ENCODE results near the gene ZNF787.

The ZNF787 gene

DNA sequence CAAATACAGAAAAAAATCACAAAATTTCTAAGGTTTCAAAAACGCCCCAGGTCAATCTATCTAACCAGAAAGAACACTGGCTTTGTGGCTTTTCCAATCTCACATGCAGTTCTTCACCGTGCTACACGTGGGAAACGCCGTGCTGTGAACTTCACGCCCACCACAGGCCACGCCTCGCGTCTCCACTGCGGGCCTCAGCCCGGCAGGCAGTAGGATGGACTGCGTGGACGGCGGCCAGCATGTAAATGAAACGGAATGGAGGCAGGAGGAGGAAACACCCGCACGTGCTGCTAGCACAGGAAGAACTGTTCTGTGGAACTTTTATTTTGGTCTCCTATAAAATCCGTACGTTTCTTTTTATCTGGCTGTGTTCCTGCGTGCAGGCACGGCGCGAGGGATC lies 23.8 kb downstream of the ZNF787 start:
- Mint-ChIP-seq H3K4me1 (ENCODE audit: low read depth) (peaks cover 2% of the 10 kb centered on the region), H3K4me3 (no peak overlapping the region), H3K27me3 (no peaks in the 10 kb centered on the region), H3K9me3 (ENCODE audit: low read depth) (no peaks in the 10 kb centered on the region), H3K36me3 (peaks cover 8% of the 10 kb centered on the region), H3K27ac (no peak overlapping the region)

DNA sequence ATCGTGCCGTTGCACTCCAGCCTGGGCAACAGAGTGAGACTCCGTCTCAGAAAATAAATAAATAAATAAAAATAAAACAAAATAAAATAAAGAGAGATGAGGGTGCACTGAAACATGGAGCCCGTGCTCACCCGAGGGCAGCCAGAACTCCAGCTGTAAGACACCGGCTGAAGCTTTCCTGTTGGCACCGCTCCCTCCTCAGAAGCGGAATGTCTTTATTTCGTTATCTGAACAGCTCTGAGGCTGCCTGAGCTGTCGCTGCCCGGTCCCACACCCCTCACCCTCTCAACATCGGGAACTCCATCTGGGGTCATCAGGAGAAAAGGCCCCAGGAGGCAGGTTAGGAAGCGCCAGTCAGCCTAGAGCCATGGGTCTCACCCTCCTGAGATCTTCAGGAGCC lies 24.4 kb downstream of the ZNF787 start:
- H3K36me3 Mint-ChIP-seq: peaks cover 8% of the 10 kb centered on the region
- H3K27me3 Mint-ChIP-seq: no peaks in the 10 kb centered on the region
- H3K4me3 Mint-ChIP-seq: no peak overlapping the region
- peaks cover 2% of the 10 kb centered on the region for H3K4me1 Mint-ChIP-seq (ENCODE audit: low read depth)
- H3K9me3 Mint-ChIP-seq (ENCODE audit: low read depth): no peaks in the 10 kb centered on the region
- H3K27ac Mint-ChIP-seq: no peak overlapping the region

DNA sequence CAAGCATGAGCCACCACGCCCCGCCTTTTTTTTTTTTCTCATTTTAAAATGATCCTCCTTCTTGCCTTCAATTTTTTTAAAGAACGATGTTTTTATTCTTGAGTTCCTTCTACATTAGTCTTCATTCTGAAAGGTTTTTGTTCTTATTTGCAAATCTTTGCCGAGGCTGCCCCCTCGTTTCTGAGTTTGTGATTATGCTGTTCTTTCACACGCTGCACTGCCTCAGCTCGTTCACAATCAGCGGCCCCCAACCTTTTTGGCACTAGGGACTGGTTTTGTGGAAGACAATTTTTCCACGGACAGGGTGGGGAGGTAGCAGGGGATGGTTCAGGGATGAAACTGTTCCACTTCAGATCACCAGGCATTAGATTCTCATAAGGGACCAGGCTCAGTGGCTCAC lies 26.6 kb downstream of the ZNF787 start:
- Mint-ChIP-seq H3K27ac (no peak overlapping the region), H3K4me1 (ENCODE audit: low read depth) (peaks cover 4% of the 10 kb centered on the region), H3K27me3 (no peaks in the 10 kb centered on the region), H3K36me3 (peaks cover 8% of the 10 kb centered on the region), H3K4me3 (no peak overlapping the region), H3K9me3 (ENCODE audit: low read depth) (no peaks in the 10 kb centered on the region)

DNA sequence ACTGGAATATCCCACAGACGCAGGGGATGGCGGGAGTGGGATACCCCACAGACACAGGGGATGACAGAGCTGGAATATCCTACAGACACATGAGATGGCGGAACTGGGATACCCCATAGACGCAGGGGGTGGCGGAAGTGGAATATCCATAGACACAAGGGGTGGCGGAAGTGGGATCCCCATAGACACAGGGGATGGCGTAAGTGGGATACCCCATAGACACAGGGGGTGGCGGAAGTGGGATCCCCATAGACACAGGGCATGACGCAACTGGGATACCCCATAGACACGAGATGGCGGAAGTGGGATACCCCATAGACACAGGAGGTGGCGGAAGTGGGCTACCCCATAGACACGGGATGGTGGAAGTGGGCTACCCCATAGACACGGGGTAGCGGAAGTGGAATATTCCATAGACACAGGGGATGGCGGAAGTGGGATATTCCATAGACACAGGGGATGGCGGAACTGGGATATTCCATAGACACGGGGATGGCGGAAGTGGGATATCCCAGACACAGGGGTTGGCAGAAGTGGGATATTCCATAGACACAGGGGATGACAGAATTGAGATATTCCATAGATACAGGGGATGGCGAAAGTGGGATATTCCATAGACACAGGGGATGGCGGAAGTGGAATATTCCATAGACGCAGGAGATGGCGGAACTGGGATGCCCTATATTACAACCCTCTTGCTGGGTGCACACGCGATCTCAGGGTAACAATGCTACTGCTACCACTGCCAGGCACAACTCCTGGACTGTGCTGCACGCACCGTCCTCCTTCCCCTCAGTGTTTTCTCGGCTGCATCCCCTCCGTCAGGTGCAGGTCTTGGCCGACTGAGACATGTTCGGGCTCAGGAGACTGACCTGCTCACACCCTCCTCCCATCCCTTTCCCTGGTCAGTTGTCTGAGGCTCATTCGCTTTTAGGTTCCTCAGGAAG lies 28.1 kb downstream of the ZNF787 start:
- H3K27ac Mint-ChIP-seq: no peak overlapping the region
- H3K27me3 Mint-ChIP-seq: no peaks in the 10 kb centered on the region
- no peak overlapping the region for H3K4me3 Mint-ChIP-seq
- H3K36me3 Mint-ChIP-seq: peaks cover 8% of the 10 kb centered on the region
- peaks cover 4% of the 10 kb centered on the region for H3K4me1 Mint-ChIP-seq (ENCODE audit: low read depth)
- H3K9me3 Mint-ChIP-seq (ENCODE audit: low read depth): no peaks in the 10 kb centered on the region

DNA sequence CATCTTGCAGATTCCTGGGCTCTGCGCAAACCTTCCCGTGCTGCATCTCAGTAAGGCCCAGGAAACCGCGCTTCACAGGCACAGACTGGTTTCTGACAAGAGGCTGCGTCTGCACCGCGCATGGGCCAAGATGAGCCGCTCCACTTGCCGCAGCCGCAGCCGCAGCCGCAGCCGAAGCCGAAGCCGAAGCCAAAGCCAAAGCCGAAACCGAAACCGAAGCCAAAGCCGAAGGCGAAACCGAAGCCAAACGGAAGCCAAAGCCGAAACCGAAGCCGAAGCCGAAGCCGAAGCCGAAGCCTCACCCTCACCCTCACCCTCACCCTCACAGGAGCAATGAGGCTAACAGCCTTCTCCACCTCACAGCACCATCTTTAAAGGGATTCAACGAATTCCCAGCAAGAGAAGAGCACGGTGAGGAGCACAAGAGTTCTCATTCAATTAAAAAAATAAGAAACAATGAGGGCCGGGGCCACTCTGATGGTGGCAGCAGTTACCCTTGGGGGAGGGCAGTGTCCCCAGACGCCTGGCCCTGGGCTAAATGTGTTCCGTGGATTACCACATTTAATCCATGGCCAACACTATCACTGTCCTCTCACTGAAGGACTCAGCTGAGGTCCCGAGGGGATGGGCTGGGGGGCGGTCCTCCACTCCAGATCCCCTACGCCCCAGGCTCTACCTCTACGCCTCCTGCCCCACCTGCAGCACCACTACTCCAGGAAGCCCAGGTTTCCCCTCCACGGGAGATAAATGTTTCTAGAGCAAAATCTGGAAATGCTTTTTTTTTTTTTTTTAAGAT lies 29.1 kb downstream of the ZNF787 start:
- H3K27me3 Mint-ChIP-seq: no peaks in the 10 kb centered on the region
- H3K36me3 Mint-ChIP-seq: peaks cover 8% of the 10 kb centered on the region
- H3K4me3 Mint-ChIP-seq: no peak overlapping the region
- peaks cover 4% of the 10 kb centered on the region for H3K4me1 Mint-ChIP-seq (ENCODE audit: low read depth)
- no peak overlapping the region for H3K27ac Mint-ChIP-seq
- no peaks in the 10 kb centered on the region for H3K9me3 Mint-ChIP-seq (ENCODE audit: low read depth)

DNA sequence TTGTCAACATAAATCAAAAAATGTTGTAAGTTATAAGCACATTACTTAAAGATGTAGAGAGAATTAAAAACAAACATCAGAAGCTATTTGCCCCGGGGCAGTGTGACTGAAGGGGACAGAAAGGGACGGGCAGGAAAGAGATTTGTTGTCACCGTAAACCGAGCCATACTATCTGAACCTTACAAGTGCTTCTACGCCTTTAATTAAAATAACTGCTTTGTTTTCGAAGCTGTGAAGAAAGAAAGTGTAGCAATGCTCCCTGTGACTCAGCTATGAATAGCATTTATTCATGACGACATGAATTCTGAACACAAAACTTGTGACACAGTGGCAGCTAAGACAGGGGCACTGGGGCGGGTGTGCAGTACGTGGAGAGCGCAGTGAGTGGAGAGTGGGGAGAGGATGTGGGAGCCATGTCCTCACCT lies 30.0 kb downstream of the ZNF787 start:
- Mint-ChIP-seq H3K4me3 (no peak overlapping the region), H3K27me3 (no peaks in the 10 kb centered on the region), H3K9me3 (ENCODE audit: low read depth) (no peaks in the 10 kb centered on the region), H3K4me1 (ENCODE audit: low read depth) (peaks cover 4% of the 10 kb centered on the region), H3K27ac (no peak overlapping the region), H3K36me3 (peaks cover 8% of the 10 kb centered on the region)

DNA sequence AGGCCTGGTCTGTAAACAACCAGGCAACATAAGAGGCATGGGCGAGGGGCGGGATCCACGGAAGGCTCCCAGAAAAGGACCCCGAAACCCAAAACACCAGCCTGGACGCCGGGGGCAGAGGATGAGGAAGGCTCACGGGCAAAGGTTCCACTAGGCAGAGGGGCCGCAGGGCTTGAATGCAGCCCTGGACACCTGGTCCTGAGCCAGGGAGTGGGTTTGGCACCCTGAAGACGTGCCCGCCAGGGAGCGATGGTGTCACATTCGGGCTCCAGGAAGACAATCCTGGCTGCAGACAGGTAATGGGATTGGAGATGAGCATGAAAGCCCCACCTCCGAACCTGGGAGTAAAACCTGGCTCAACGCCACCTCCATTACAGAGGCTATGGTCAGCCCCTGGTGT lies 31.8 kb downstream of the ZNF787 start:
- Mint-ChIP-seq H3K4me3 (no peak overlapping the region), H3K27me3 (no peaks in the 10 kb centered on the region), H3K4me1 (ENCODE audit: low read depth) (peaks cover 4% of the 10 kb centered on the region), H3K27ac (no peak overlapping the region), H3K9me3 (ENCODE audit: low read depth) (no peaks in the 10 kb centered on the region), H3K36me3 (peaks cover 5% of the 10 kb centered on the region)

DNA sequence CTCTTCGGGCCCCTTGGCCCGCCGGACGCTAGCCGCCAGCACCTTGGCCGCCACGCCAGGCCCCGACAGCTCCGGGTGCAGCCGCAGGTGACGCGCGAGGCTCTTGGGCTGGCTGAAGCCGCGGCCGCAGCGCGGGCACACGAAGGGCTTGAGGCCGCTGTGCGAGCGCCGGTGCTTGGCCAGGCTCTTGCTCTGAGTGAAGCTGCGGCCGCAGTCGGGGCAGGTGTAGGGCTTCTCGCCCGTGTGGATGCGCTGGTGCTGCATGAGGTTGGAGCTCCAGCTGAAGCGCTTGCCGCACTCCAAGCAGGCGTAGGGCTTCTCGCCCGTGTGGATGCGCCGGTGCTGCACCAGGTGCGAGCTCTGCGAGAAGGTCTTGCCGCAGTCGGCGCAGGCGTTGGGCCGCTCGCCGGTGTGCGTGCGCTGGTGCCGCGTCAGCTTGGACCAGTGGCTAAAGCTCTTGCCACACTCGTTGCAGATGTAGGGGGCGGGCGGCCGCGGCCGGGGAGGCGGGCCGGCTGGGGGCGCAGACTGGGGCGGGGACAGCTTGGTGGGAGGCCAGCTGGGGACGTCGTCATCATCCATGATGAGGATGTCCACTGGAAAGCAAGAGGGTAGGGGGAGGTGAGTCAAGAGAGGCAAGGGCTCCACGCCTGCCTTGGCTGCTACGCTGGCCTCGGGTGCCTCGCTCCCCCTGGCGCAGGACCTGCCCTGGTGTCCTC lies 32.4 kb downstream of the ZNF787 start:
- Mint-ChIP-seq H3K36me3 (peaks cover 3% of the 10 kb centered on the region), H3K27ac (no peak overlapping the region), H3K9me3 (ENCODE audit: low read depth) (no peaks in the 10 kb centered on the region), H3K27me3 (no peaks in the 10 kb centered on the region), H3K4me3 (no peak overlapping the region), H3K4me1 (ENCODE audit: low read depth) (peaks cover 4% of the 10 kb centered on the region)

DNA sequence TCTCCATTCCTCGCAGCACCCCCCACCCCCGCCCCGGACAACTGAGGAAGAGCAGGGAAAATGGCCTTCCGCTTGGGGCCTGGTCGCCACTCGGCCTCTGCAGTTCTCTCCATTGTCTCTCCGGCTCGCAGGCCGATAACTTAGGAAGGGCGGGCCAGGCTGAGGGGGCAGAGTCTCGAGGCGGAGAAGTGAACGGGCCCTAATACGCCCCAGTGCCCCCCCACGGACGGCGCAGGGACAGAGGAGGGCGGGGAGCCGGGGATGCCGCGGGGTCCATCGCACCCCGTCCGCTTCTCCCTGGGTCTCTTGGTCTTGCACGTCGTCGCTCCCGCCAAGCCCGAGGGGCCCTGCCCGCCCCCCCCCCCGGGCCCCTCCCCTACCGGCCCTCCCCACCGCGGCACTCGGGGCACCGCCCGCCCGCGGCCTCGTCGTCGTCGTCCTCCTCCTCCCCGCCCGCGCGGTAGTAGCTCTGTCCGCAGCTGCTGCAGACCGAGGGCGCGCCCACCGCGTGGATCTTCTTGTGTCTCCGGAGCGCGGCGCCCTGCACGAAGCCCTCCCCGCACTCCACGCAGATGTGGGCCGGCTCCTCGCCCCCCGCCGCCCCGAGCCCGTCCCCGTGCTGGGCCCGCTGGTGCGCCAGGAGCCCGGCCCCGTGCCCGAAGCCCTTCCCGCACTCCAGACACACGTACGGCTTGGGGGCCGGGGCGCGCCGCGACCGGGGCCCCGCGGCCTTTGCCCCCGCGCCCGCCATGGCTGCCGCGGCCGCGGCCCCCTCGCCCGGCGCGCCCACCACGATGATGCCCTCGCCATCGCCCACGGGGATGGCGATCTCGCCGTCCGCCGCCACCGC lies 33.2 kb downstream of the ZNF787 start:
- no peak overlapping the region for H3K27ac Mint-ChIP-seq
- H3K36me3 Mint-ChIP-seq: no peaks in the 10 kb centered on the region
- H3K9me3 Mint-ChIP-seq (ENCODE audit: low read depth): no peaks in the 10 kb centered on the region
- no peaks in the 10 kb centered on the region for H3K27me3 Mint-ChIP-seq
- peaks cover 4% of the 10 kb centered on the region for H3K4me1 Mint-ChIP-seq (ENCODE audit: low read depth)
- H3K4me3 Mint-ChIP-seq: no peak overlapping the region

DNA sequence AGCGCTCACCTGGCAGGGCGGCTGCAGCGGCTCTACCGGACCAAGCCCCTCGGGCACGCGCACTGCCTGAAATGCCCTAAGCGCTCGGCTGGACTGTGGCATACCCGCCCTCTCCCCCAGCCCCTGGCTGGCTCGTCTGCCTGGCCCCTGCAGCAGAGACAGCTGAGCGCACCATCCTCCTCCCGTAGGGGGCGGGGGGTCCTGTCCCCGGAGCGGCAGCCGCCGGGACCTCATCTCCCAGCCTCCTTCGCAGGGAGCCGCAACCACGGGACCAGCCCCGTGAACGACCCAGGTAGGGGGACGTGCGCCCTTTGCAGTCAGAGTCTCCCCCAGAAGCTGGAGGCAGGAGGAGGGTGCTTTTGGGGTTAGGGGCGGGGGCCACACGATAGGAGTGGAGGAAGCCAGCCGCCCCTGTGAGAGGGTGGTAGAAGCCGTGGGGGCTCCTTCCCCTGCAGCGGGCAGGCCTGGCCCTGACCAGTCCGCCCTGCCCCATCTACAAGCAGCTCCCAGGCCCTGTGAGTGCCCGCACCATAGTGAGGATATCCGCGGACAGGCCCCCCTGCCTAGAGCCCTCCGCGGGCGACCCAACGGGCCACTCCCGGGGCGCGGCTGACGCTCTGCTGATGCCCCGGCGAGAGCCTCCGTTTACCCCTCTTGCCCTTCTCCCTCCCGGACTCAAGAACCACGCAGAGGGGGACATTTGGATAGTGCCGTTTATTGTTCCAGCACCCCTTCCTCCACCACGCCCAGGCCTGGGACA lies 34.2 kb downstream of the ZNF787 start:
- peaks cover 3% of the 10 kb centered on the region for H3K27me3 Mint-ChIP-seq
- H3K9me3 Mint-ChIP-seq (ENCODE audit: low read depth): no peaks in the 10 kb centered on the region
- H3K27ac Mint-ChIP-seq: no peak overlapping the region
- no peak overlapping the region for H3K4me3 Mint-ChIP-seq
- peaks cover 4% of the 10 kb centered on the region for H3K4me1 Mint-ChIP-seq (ENCODE audit: low read depth)
- no peaks in the 10 kb centered on the region for H3K36me3 Mint-ChIP-seq

DNA sequence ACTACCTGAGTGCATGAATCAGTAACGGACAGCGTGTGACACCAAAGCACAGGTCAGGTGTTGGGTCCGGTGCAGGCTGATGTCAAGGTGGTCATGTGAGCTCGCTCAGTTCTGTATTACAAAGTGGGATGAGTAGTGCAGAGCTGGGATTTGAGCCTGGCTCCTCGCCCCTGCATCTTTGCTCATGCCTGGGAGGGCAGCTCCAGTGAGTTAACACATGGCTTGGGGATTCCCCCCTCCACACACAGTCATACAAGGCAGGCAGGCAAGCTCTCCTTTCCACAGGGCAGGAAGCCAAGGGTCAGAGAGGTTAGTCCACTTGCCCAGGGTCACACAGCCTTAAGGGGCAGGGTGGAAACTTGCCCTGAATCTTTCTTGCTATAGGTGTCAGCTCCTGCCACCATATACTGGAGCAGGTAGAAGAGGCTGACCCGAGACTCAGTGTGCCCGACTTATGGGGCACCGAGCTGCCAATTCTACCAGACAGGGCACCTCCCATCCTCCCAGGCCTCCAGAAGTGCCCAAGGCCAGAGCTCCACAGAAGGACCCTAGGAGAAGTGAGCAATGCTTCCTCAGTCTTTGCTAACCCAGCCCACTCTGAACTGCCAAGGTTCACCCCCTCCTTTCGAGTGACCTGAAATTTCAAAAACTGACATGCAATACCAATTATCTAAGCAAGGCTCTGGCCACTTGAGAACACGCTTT lies 35.4 kb downstream of the ZNF787 start:
- Mint-ChIP-seq H3K9me3 (ENCODE audit: low read depth) (no peaks in the 10 kb centered on the region), H3K27me3 (peaks cover 6% of the 10 kb centered on the region), H3K27ac (no peak overlapping the region), H3K36me3 (no peaks in the 10 kb centered on the region), H3K4me1 (ENCODE audit: low read depth) (peaks cover 9% of the 10 kb centered on the region), H3K4me3 (no peak overlapping the region)

DNA sequence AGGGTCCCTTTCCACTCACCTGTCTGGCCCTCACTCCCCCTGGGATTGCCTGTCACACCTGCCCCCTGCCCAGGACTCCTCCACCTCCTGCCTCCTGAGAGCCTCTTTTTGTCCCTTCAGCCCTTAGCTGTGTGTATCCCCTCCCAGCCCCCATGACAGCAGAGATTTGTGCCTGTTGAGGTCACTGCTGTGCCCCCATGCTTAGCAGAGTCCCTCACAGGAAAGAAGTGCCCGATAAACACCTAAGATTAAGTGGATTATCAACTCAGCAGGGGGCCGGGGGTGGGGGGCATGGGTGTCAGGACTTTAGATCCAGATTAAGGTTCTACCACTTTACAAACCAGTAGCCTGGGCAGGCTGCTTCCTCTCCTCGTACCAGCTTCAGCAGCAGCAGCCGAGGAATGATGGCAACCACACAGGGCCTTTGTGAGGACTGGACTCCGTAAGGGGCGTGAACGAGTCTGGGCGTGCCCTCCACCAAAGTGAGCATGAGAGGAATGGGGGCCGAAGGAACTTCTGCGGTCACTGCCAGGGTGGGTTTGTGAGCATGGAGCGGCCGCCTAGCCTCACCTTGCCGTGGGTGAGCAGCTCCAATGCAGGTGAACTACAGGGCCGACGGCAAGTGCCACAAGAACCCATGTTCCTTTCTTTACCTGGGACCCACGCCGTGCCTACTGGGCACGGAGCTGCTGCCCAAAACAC lies 36.1 kb downstream of the ZNF787 start:
- peaks cover 10% of the 10 kb centered on the region for H3K4me1 Mint-ChIP-seq (ENCODE audit: low read depth)
- H3K36me3 Mint-ChIP-seq: no peaks in the 10 kb centered on the region
- no peaks in the 10 kb centered on the region for H3K9me3 Mint-ChIP-seq (ENCODE audit: low read depth)
- no peak overlapping the region for H3K27ac Mint-ChIP-seq
- H3K4me3 Mint-ChIP-seq: no peak overlapping the region
- H3K27me3 Mint-ChIP-seq: peaks cover 6% of the 10 kb centered on the region

DNA sequence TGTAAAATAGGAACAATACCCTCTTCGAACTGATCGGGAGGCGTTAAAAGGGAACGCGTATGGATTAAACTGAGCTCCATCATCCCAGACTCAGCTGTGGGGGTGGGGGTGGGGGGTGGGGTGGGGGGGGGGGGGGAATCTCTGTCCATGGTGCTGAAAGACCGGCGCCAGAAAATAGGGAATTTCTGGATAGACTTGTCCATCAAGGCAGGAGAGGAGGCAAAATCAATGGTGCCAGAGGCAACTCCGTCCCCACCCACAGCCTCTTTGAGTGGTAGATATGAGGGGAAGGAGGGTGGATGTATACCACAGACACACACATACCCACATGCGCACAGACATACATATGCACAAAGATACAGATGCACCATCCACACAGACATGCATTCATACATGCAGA lies 37.4 kb downstream of the ZNF787 start:
- Mint-ChIP-seq H3K36me3 (no peaks in the 10 kb centered on the region), H3K27me3 (peaks cover 6% of the 10 kb centered on the region), H3K4me3 (no peak overlapping the region), H3K27ac (no peak overlapping the region), H3K4me1 (ENCODE audit: low read depth) (peaks cover 10% of the 10 kb centered on the region), H3K9me3 (ENCODE audit: low read depth) (no peaks in the 10 kb centered on the region)

Measured in activated naive CD8-positive, alpha-beta T cell (primary cell).